HepG2 (cell line): ENCODE data around the gene STX1B. TPM values are rescaled to one million over a fixed set of nuclear protein-coding genes. Genes with fewer than 3 reads are reported as not detected.
A peak's percentile ranks its signal among the peaks of the same experiment; 100 is the strongest.

Experiments used
- MAFF ChIP-seq: IDR thresholded peaks from 2 replicates; pipeline ENCODE4 v1.6.1; 2011; ENCODE audit warnings: low read depth, low read length, improper control_type of control experiment
- MED13 ChIP-seq: sonication (generic); formaldehyde crosslinking; IDR thresholded peaks from 2 replicates; pipeline ENCODE4 v1.5.0; 2020; ENCODE audit warnings: missing genetic modification reagents
- MED8 ChIP-seq: sonication (generic); formaldehyde crosslinking; IDR thresholded peaks from 2 replicates; pipeline ENCODE4 v1.8.1; 2023; ENCODE audit warnings: mild to moderate bottlenecking, missing genetic modification reagents; ENCODE audit not compliant: insufficient replicate concordance
- PAWR ChIP-seq: sonication (generic); formaldehyde crosslinking; IDR thresholded peaks from 2 replicates; pipeline ENCODE4 v1.4.0; 2020; ENCODE audit warnings: missing genetic modification reagents, mild to moderate bottlenecking, borderline replicate concordance
- THYN1 ChIP-seq: sonication (generic); formaldehyde crosslinking; IDR thresholded peaks from 2 replicates; pipeline ENCODE4 v1.8.1; 2023; ENCODE audit warnings: low read depth, mild to moderate bottlenecking, moderate library complexity, missing genetic modification reagents, borderline replicate concordance
- ZIK1 ChIP-seq: sonication (generic); formaldehyde crosslinking; IDR thresholded peaks from 2 replicates; pipeline ENCODE4 v1.5.0; 2020; ENCODE audit warnings: mild to moderate bottlenecking, low read depth, missing genetic modification reagents, borderline replicate concordance
- ZKSCAN1 ChIP-seq: fragments of 150-350 bp; IDR thresholded peaks from 2 replicates; pipeline ENCODE4 v1.6.1; 2014; ENCODE audit warnings: low read length
- ZMAT3 ChIP-seq: sonication (generic); formaldehyde crosslinking; conservative IDR thresholded peaks from 2 replicates; pipeline ENCODE4 v1.7.0; 2021; ENCODE audit warnings: missing genetic modification reagents
- ZNF24 ChIP-seq: fragments of 450-650 bp; IDR thresholded peaks from 2 replicates; pipeline ENCODE4 v1.6.1; 2017; ENCODE audit warnings: antibody characterized with exemption, mild to moderate bottlenecking
- ZNF451 ChIP-seq: sonication (generic); formaldehyde crosslinking; IDR thresholded peaks from 2 replicates; pipeline ENCODE4 v1.5.0; 2020; ENCODE audit warnings: mild to moderate bottlenecking, missing genetic modification reagents
- ZNF672 ChIP-seq: sonication (generic); formaldehyde crosslinking; IDR thresholded peaks from 2 replicates; pipeline ENCODE4 v1.8.1; 2022; ENCODE audit warnings: missing genetic modification reagents
- ZNF678 ChIP-seq: sonication (generic); formaldehyde crosslinking; IDR thresholded peaks from 2 replicates; pipeline ENCODE4 v1.4.0; 2020; ENCODE audit warnings: mild to moderate bottlenecking, missing genetic modification reagents
- polyA plus RNA-seq, 8 experiments: library from polyadenylated mRNA; depleted of rRNA in 3 of 8; stranded (reverse) in 7 of 8; unstranded in 1 of 8; fragments of >200 nt; fragmentation: Illumina TruSeq in 4 of 8; extraction: Trizol in 4 of 8; gene quantifications; 2 replicates each; pipeline versions ENCODE4 v1.2.1 to v1.2.3, GENCODE V29; 2011 to 2016; ENCODE audit warnings: low read depth in 4 of 8, missing spikeins in 1 of 8, mixed read lengths in 1 of 8; ENCODE audit not compliant: insufficient read depth in 1 of 8
- total RNA-seq, 5 experiments: library from RNA; depleted of rRNA; stranded (reverse); fragments of >200 nt; fragmentation: Illumina TruSeq; extraction: Trizol; gene quantifications; 2 replicates each; pipeline ENCODE4 v1.2.3, GENCODE V29; 2016; ENCODE audit warnings: low read depth in 1 of 5
- TF ChIP-seq, protein P1 (sequence below): sonication (generic); formaldehyde crosslinking; IDR thresholded peaks from 2 replicates; pipeline ENCODE4 v1.5.1; 2020; ENCODE audit warnings: missing genetic modification reagents, mild to moderate bottlenecking, borderline replicate concordance
- TF ChIP-seq, protein P2 (sequence below): IDR thresholded peaks from 2 replicates; pipeline ENCODE4 v1.6.1; 2012; ENCODE audit warnings: low read length, improper control_type of control experiment
- TF ChIP-seq, protein P3 (sequence below): sonication (generic); formaldehyde crosslinking; IDR thresholded peaks from 2 replicates; pipeline ENCODE4 v1.5.1; 2020; ENCODE audit warnings: mild to moderate bottlenecking, missing genetic modification reagents, moderate library complexity
- TF ChIP-seq, protein P4 (sequence below): IDR thresholded peaks from 2 replicates; pipeline ENCODE4 v1.6.1; 2016; ENCODE audit warnings: low read depth, missing genetic modification reagents, missing compliant biosample characterization

Gene STX1B
- total and polyA plus RNA-seq, 2 of the 13 experiments (the other 11 are each of a cell fraction or from before 2014, with no cell fraction given): 2.1 to 3.0 TPM

DNA sequence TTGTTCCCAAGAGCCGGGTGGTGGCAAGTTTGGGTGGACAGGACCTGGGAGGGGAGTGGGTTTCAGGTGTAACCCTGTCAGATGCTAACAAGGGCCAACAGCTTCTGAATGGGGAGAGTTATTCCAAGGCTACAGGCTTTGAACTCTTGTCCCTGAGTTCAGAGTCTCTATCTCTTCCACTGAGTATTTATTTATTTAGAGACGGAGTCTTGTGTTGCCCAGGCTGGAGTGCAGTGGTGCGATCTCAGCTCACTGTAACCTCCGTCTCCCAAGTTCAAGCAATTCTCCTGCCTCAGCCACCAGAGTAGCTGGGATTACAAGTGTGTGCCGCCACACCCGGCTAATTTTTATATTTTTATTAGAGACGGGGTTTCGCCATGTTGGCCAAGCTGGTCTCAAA, 55.4 kb downstream of the STX1B start (continued):
- no peak for TF ChIP-seq THYN1 (CRISPR knock-in tag)
- no peak for TF ChIP-seq ZNF678
- TF ChIP-seq, protein P1, sequence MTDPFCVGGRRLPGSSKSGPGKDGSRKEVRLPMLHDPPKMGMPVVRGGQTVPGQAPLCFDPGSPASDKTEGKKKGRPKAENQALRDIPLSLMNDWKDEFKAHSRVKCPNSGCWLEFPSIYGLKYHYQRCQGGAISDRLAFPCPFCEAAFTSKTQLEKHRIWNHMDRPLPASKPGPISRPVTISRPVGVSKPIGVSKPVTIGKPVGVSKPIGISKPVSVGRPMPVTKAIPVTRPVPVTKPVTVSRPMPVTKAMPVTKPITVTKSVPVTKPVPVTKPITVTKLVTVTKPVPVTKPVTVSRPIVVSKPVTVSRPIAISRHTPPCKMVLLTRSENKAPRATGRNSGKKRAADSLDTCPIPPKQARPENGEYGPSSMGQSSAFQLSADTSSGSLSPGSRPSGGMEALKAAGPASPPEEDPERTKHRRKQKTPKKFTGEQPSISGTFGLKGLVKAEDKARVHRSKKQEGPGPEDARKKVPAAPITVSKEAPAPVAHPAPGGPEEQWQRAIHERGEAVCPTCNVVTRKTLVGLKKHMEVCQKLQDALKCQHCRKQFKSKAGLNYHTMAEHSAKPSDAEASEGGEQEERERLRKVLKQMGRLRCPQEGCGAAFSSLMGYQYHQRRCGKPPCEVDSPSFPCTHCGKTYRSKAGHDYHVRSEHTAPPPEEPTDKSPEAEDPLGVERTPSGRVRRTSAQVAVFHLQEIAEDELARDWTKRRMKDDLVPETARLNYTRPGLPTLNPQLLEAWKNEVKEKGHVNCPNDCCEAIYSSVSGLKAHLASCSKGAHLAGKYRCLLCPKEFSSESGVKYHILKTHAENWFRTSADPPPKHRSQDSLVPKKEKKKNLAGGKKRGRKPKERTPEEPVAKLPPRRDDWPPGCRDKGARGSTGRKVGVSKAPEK (CRISPR knock-in tag): no peak
- TF ChIP-seq MED13 (CRISPR knock-in tag): no peak
- TF ChIP-seq ZMAT3 (CRISPR knock-in tag): 0 out of 2 replicates have a peak, but pooled peaks have one; percentile 27
- no peak for TF ChIP-seq ZNF672 (CRISPR knock-in tag)
- TF ChIP-seq ZKSCAN1: no peak
- TF ChIP-seq, protein P2, sequence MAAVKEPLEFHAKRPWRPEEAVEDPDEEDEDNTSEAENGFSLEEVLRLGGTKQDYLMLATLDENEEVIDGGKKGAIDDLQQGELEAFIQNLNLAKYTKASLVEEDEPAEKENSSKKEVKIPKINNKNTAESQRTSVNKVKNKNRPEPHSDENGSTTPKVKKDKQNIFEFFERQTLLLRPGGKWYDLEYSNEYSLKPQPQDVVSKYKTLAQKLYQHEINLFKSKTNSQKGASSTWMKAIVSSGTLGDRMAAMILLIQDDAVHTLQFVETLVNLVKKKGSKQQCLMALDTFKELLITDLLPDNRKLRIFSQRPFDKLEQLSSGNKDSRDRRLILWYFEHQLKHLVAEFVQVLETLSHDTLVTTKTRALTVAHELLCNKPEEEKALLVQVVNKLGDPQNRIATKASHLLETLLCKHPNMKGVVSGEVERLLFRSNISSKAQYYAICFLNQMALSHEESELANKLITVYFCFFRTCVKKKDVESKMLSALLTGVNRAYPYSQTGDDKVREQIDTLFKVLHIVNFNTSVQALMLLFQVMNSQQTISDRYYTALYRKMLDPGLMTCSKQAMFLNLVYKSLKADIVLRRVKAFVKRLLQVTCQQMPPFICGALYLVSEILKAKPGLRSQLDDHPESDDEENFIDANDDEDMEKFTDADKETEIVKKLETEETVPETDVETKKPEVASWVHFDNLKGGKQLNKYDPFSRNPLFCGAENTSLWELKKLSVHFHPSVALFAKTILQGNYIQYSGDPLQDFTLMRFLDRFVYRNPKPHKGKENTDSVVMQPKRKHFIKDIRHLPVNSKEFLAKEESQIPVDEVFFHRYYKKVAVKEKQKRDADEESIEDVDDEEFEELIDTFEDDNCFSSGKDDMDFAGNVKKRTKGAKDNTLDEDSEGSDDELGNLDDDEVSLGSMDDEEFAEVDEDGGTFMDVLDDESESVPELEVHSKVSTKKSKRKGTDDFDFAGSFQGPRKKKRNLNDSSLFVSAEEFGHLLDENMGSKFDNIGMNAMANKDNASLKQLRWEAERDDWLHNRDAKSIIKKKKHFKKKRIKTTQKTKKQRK: no peak
- TF ChIP-seq, protein P3, sequence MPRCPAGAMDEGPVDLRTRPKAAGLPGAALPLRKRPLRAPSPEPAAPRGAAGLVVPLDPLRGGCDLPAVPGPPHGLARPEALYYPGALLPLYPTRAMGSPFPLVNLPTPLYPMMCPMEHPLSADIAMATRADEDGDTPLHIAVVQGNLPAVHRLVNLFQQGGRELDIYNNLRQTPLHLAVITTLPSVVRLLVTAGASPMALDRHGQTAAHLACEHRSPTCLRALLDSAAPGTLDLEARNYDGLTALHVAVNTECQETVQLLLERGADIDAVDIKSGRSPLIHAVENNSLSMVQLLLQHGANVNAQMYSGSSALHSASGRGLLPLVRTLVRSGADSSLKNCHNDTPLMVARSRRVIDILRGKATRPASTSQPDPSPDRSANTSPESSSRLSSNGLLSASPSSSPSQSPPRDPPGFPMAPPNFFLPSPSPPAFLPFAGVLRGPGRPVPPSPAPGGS (CRISPR knock-in tag): no peak
- TF ChIP-seq MAFF: no peak
- TF ChIP-seq ZNF24: no peak
- no peak for TF ChIP-seq PAWR (CRISPR knock-in tag)
- TF ChIP-seq ZNF451 (CRISPR knock-in tag): no peak
- TF ChIP-seq ZIK1: no peak
- TF ChIP-seq MED8 (CRISPR knock-in tag): no peak
- TF ChIP-seq, protein P4, sequence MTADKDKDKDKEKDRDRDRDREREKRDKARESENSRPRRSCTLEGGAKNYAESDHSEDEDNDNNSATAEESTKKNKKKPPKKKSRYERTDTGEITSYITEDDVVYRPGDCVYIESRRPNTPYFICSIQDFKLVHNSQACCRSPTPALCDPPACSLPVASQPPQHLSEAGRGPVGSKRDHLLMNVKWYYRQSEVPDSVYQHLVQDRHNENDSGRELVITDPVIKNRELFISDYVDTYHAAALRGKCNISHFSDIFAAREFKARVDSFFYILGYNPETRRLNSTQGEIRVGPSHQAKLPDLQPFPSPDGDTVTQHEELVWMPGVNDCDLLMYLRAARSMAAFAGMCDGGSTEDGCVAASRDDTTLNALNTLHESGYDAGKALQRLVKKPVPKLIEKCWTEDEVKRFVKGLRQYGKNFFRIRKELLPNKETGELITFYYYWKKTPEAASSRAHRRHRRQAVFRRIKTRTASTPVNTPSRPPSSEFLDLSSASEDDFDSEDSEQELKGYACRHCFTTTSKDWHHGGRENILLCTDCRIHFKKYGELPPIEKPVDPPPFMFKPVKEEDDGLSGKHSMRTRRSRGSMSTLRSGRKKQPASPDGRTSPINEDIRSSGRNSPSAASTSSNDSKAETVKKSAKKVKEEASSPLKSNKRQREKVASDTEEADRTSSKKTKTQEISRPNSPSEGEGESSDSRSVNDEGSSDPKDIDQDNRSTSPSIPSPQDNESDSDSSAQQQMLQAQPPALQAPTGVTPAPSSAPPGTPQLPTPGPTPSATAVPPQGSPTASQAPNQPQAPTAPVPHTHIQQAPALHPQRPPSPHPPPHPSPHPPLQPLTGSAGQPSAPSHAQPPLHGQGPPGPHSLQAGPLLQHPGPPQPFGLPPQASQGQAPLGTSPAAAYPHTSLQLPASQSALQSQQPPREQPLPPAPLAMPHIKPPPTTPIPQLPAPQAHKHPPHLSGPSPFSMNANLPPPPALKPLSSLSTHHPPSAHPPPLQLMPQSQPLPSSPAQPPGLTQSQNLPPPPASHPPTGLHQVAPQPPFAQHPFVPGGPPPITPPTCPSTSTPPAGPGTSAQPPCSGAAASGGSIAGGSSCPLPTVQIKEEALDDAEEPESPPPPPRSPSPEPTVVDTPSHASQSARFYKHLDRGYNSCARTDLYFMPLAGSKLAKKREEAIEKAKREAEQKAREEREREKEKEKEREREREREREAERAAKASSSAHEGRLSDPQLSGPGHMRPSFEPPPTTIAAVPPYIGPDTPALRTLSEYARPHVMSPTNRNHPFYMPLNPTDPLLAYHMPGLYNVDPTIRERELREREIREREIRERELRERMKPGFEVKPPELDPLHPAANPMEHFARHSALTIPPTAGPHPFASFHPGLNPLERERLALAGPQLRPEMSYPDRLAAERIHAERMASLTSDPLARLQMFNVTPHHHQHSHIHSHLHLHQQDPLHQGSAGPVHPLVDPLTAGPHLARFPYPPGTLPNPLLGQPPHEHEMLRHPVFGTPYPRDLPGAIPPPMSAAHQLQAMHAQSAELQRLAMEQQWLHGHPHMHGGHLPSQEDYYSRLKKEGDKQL (CRISPR knock-in tag): no peak
